ENCODE measurements around the gene DDAH2.

DDAH2 gene

GRCh38 chr6:31761343-31761742, 32.2 kb upstream of the DDAH2 start:
- DNase-seq (ENCODE audit: low read depth), result no peak

- DNase-seq (ENCODE audit: low read depth), result no peak
Measured at GRCh38 chr6:31760790-31761189, 31.7 kb upstream of the DDAH2 start.

GRCh38 chr6:31758281-31758680, 29.2 kb upstream of the DDAH2 start:
- no peak for DNase-seq (ENCODE audit: low read depth)

- DNase-seq (ENCODE audit: low read depth), result no peak
Measured at GRCh38 chr6:31752739-31753319, 23.7 kb upstream of the DDAH2 start.

- no peak for DNase-seq (ENCODE audit: low read depth)
Measured at GRCh38 chr6:31750411-31751022, 21.4 kb upstream of the DDAH2 start.

- DNase-seq (ENCODE audit: low read depth), result no peak
Measured at GRCh38 chr6:31749301-31750036, 20.4 kb upstream of the DDAH2 start.

GRCh38 chr6:31744422-31744821, 15.3 kb upstream of the DDAH2 start:
- DNase-seq (ENCODE audit: low read depth), result no peak

- no peak for DNase-seq (ENCODE audit: low read depth)
Measured at GRCh38 chr6:31742894-31743293, 13.8 kb upstream of the DDAH2 start.

- DNase-seq (ENCODE audit: low read depth), result no peak
Measured at GRCh38 chr6:31741815-31742214, 12.7 kb upstream of the DDAH2 start.

- DNase-seq (ENCODE audit: low read depth), result no peak
Measured at GRCh38 chr6:31740397-31741223, 11.5 kb upstream of the DDAH2 start.

GRCh38 chr6:31739639-31740396, 10.7 kb upstream of the DDAH2 start, which contains the start of gene MSH5:
TSS of gene MSH5 (plus strand) at chr6:31740005. CDS start at chr6:31740467, 462 bp downstream.
- peak; percentile 92 for DNase-seq (ENCODE audit: low read depth)

GRCh38 chr6:31737991-31738979, 9.2 kb upstream of the DDAH2 start:
- DNase-seq (ENCODE audit: low read depth), result peak; percentile 52

- no peak for DNase-seq (ENCODE audit: low read depth)
Measured at GRCh38 chr6:31737315-31737990, 8.4 kb upstream of the DDAH2 start.

GRCh38 chr6:31736768-31737314, 7.7 kb upstream of the DDAH2 start:
- no peak for DNase-seq (ENCODE audit: low read depth)

GRCh38 chr6:31736021-31736767, 7.1 kb upstream of the DDAH2 start, which contains the start of gene CLIC1:
TSS of gene CLIC1 (minus strand) at chr6:31736530. CDS start at chr6:31736300, 230 bp downstream.
- DNase-seq (ENCODE audit: low read depth), result peak; percentile 61

- peak; percentile 42 for DNase-seq (ENCODE audit: low read depth)
Measured at GRCh38 chr6:31734821-31735406, 5.8 kb upstream of the DDAH2 start.

GRCh38 chr6:31734247-31734820, 5.2 kb upstream of the DDAH2 start:
- no peak for DNase-seq (ENCODE audit: low read depth)

- DNase-seq (ENCODE audit: low read depth), result no peak
Measured at GRCh38 chr6:31733734-31734133, 4.6 kb upstream of the DDAH2 start.

Data from stimulated activated CD8-positive, alpha-beta memory T cell treated with anti-CD3 and anti-CD28 coated beads, Interleukin-12 subunit alpha, Interleukin-12 subunit beta, amount 100 ng/mL, for 1 hour (primary cell).